Nephron (organoid): Measurements from ENCODE around the gene PLAC1.

Experiments
- H3K27ac Mint-ChIP-seq, 3 experiments: 2 replicates each; pipeline ENCODE4 v1.8.0; 2020; ENCODE audit warnings: mixed read lengths in 3 of 3, mild to moderate bottlenecking in 2 of 3, moderate library complexity in 1 of 3
- H3K27me3 Mint-ChIP-seq: 2 replicates; pipeline ENCODE4 v1.8.0; 2021; ENCODE audit warnings: low read depth, mild to moderate bottlenecking, moderate library complexity, mixed read lengths
- H3K36me3 Mint-ChIP-seq: 2 replicates; pipeline ENCODE4 v1.8.0; 2020; ENCODE audit warnings: low read depth, mixed read lengths
- H3K4me1 Mint-ChIP-seq: 2 replicates; pipeline ENCODE4 v1.8.0; 2020; ENCODE audit warnings: mixed read lengths
- H3K4me3 Mint-ChIP-seq, 3 experiments: 2 replicates each; pipeline ENCODE4 v1.8.0; 2020; ENCODE audit warnings: mild to moderate bottlenecking in 3 of 3, mixed read lengths in 3 of 3, moderate library complexity in 2 of 3
- H3K9me3 Mint-ChIP-seq: 2 replicates; pipeline ENCODE4 v1.8.0; 2020; ENCODE audit warnings: mixed read lengths
- TF ChIP-seq, protein P1 (sequence below), 3 experiments: fragments of 200-600 bp; sonication (generic); IDR thresholded peaks; one replicate each; pipeline ENCODE4 v1.5.0; 2021; ENCODE audit warnings: antibody characterized with exemption in 3 of 3; ENCODE audit not compliant: unreplicated experiment in 3 of 3

The PLAC1 gene

GRCh38 chrX:134645936-134646543, 12.2 kb downstream of the PLAC1 start:
- no peak overlapping the region for H3K4me3 Mint-ChIP-seq
- peaks cover 44% of the 10 kb centered on the region for H3K4me1 Mint-ChIP-seq
- no peaks in the 10 kb centered on the region for H3K36me3 Mint-ChIP-seq
- TF ChIP-seq, protein P1, sequence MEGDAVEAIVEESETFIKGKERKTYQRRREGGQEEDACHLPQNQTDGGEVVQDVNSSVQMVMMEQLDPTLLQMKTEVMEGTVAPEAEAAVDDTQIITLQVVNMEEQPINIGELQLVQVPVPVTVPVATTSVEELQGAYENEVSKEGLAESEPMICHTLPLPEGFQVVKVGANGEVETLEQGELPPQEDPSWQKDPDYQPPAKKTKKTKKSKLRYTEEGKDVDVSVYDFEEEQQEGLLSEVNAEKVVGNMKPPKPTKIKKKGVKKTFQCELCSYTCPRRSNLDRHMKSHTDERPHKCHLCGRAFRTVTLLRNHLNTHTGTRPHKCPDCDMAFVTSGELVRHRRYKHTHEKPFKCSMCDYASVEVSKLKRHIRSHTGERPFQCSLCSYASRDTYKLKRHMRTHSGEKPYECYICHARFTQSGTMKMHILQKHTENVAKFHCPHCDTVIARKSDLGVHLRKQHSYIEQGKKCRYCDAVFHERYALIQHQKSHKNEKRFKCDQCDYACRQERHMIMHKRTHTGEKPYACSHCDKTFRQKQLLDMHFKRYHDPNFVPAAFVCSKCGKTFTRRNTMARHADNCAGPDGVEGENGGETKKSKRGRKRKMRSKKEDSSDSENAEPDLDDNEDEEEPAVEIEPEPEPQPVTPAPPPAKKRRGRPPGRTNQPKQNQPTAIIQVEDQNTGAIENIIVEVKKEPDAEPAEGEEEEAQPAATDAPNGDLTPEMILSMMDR (IDR thresholded peaks at IDR 0.05; ENCODE audit: unreplicated experiment in 3 of 3): no peak
- no peaks in the 10 kb centered on the region for H3K27me3 Mint-ChIP-seq
- H3K27ac Mint-ChIP-seq: peak overlapping the region; percentile 41 to 65 (median 53)
- H3K9me3 Mint-ChIP-seq: peaks cover 16% of the 10 kb centered on the region

GRCh38 chrX:134642386-134642785, 15.9 kb downstream of the PLAC1 start:
- H3K36me3 Mint-ChIP-seq: no peaks in the 10 kb centered on the region
- peak overlapping the region in 2 of 3 experiments; percentile 12 to 35 for H3K4me3 Mint-ChIP-seq
- H3K27ac Mint-ChIP-seq: peak overlapping the region; percentile 70 to 94 (median 92)
- no peaks in the 10 kb centered on the region for H3K27me3 Mint-ChIP-seq
- H3K4me1 Mint-ChIP-seq: peaks cover 28% of the 10 kb centered on the region
- TF ChIP-seq, protein P1 (IDR thresholded peaks at IDR 0.05; ENCODE audit: unreplicated experiment in 3 of 3): no peak
- H3K9me3 Mint-ChIP-seq: peaks cover 10% of the 10 kb centered on the region

DNA sequence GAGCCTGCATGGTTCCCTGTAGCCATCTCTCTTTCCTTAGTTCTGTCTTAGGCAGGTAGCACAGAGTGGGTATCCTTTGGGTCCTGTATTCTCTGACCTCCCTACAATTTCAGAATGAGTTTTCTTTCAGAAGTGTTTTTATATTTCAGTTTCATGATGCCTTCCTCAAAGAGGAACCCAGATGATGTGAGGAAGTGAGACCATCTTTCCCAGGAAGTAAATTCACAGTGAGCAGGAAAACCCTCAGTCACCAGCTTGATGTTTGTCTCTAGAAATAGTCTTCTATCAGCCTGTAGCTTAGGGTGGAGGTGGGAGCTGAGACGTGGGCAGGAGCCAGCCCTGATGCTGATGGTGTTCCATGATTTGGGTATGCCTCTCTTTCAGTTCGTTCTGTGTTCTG, 16.9 kb downstream of the PLAC1 start:
- Mint-ChIP-seq H3K27me3 (no peaks in the 10 kb centered on the region), H3K27ac (peak overlapping the region in 2 of 3 experiments; percentile 49 to 56), H3K4me1 (peaks cover 29% of the 10 kb centered on the region), H3K9me3 (peaks cover 12% of the 10 kb centered on the region), H3K4me3 (no peak overlapping the region), H3K36me3 (no peaks in the 10 kb centered on the region)
- TF ChIP-seq, protein P1 (IDR thresholded peaks at IDR 0.05; ENCODE audit: unreplicated experiment in 3 of 3): no peak

GRCh38 chrX:134640914-134641313, 17.4 kb downstream of the PLAC1 start:
- TF ChIP-seq, protein P1 (IDR thresholded peaks at IDR 0.05; ENCODE audit: unreplicated experiment in 3 of 3): no peak
- no peak overlapping the region for H3K4me3 Mint-ChIP-seq
- H3K27ac Mint-ChIP-seq: peak overlapping the region in 1 of 3 experiments; percentile 56
- H3K36me3 Mint-ChIP-seq: no peaks in the 10 kb centered on the region
- H3K9me3 Mint-ChIP-seq: peaks cover 11% of the 10 kb centered on the region
- peaks cover 30% of the 10 kb centered on the region for H3K4me1 Mint-ChIP-seq
- no peaks in the 10 kb centered on the region for H3K27me3 Mint-ChIP-seq

- H3K27ac Mint-ChIP-seq: peak overlapping the region; percentile 66 to 84 (median 83)
- peak overlapping the region in 2 of 3 experiments; percentile 7 to 29 for H3K4me3 Mint-ChIP-seq
- H3K4me1 Mint-ChIP-seq: peaks cover 45% of the 10 kb centered on the region
- H3K27me3 Mint-ChIP-seq: no peaks in the 10 kb centered on the region
- no peaks in the 10 kb centered on the region for H3K36me3 Mint-ChIP-seq
- TF ChIP-seq, protein P1 (IDR thresholded peaks at IDR 0.05; ENCODE audit: unreplicated experiment in 3 of 3): no peak
- H3K9me3 Mint-ChIP-seq: peaks cover 19% of the 10 kb centered on the region
Observed at GRCh38 chrX:134636851-134637250, 21.4 kb downstream of the PLAC1 start.

DNA sequence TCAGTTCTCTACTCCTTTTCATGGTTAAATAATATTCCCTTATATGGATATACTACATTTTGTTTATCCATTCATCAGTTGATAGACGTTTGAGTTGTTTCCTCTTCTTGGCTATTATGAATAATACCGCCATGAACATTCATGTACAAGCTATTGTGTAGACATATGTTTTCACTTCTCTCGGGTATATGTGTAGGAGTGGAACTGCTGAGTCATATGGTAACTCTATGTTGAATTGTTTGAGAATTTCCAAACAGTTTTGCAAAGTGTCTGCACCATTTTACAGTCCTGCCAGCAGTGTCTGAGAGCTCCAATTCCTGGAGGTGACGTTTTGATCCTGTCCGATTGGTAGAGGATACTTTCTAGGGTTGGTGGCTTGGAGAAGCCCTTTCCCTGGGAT, 23.6 kb downstream of the PLAC1 start:
- peaks cover 62% of the 10 kb centered on the region for H3K4me1 Mint-ChIP-seq
- no peaks in the 10 kb centered on the region for H3K36me3 Mint-ChIP-seq
- H3K4me3 Mint-ChIP-seq: peak overlapping the region in 1 of 3 experiments; percentile 26
- H3K27ac Mint-ChIP-seq: peak overlapping the region in 2 of 3 experiments; percentile 71 to 84
- no peaks in the 10 kb centered on the region for H3K27me3 Mint-ChIP-seq
- TF ChIP-seq, protein P1 (IDR thresholded peaks at IDR 0.05; ENCODE audit: unreplicated experiment in 3 of 3): no peak
- peaks cover 13% of the 10 kb centered on the region for H3K9me3 Mint-ChIP-seq
